Measurements from ENCODE around the gene GPATCH2. TPM values are rescaled to one million over a fixed set of nuclear protein-coding genes. Genes with fewer than 3 reads are reported as not detected.

The GPATCH2 gene
- 10 to 100 TPM in 11 of 12 donors, not detected in 1; 10.0 to 18.5 (median 14.5) TPM for polyA plus RNA-seq (ENCODE audit: insufficient read length in 12 of 12)
- long read RNA-seq, donor 1, partial matches to known transcripts, result 21 of 23 reads
- long read RNA-seq, donor 1, other reads (novel, unspliced or antisense), result 0 of 23 reads
- long read RNA-seq, donor 2, full-length matches to known transcripts, result 4 of 4 reads
- long read RNA-seq, donor 2, partial matches to known transcripts, result 0 of 4 reads
- long read RNA-seq, donor 2, other reads (novel, unspliced or antisense), result 0 of 4 reads
- long read RNA-seq, donor 3, partial matches to known transcripts, result 0 of 1 reads
- long read RNA-seq, donor 3, other reads (novel, unspliced or antisense), result 0 of 1 reads
- long read RNA-seq, donor 4, result 0 reads
- long read RNA-seq, donor 5, partial matches to known transcripts, result 0 of 2 reads
- long read RNA-seq, donor 5, other reads (novel, unspliced or antisense), result 0 of 2 reads
- long read RNA-seq, donor 6, full-length matches to known transcripts, result 1 of 1 reads
- long read RNA-seq, donor 6, partial matches to known transcripts, result 0 of 1 reads
- long read RNA-seq, donor 6, other reads (novel, unspliced or antisense), result 0 of 1 reads
- long read RNA-seq, donor 7, partial matches to known transcripts, result 0 of 1 reads
- long read RNA-seq, donor 7, other reads (novel, unspliced or antisense), result 0 of 1 reads
- long read RNA-seq, donor 8, full-length matches to known transcripts, result 4 of 10 reads
- long read RNA-seq, donor 8, partial matches to known transcripts, result 6 of 10 reads
- long read RNA-seq, donor 8, other reads (novel, unspliced or antisense), result 0 of 10 reads
- long read RNA-seq, donor 9, result 0 reads
- long read RNA-seq, donor 10, partial matches to known transcripts, result 0 of 1 reads
- long read RNA-seq, donor 10, other reads (novel, unspliced or antisense), result 0 of 1 reads
- long read RNA-seq, donor 11, partial matches to known transcripts, result 0 of 1 reads
- long read RNA-seq, donor 11, other reads (novel, unspliced or antisense), result 0 of 1 reads

GRCh38 chr1:217630711-217631591 is at the start of gene GPATCH2, which contains the start of gene SPATA17:
Gene GPATCH2, minus strand, starts transcription at chr1:217631090. Its CDS starts 119 bp downstream, at chr1:217630971.
Gene SPATA17, plus strand, starts transcription at chr1:217631344. Its CDS starts 35 bp downstream, at chr1:217631379.
- DNase-seq, result peak; percentile 94

GRCh38 chr1:217674028-217674729 is 43.3 kb upstream of the GPATCH2 start:
- DNase-seq, result no peak

GRCh38 chr1:217673387-217673786 is 42.5 kb upstream of the GPATCH2 start:
- no peak for DNase-seq

DNA sequence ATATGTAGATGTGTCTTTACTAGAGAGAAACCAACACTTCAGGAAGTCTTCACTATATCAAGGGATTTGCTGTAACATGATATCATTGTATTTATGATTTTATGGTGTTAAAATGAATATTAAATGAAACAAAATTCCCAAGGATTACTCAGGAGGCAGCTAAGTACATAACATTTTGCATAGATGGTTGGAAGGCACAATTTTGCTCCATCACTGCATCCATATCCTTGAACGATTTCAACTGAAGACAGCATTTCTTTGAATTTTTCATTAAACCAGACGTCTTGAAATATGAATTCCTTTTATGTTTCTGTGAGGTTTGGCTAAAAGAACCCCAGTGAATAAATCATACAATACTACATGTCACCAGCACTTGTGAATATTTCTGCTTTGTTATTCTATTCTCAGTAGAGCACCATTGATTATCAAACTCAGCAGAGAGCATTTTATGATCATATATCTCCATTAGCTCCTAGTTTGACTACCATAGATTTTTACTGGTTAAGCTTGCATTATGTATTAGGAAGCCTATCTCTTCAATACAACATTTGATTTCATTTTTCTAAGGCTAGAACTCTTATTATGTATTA is 37.6 kb upstream of the GPATCH2 start:
- DNase-seq, result no peak

DNA sequence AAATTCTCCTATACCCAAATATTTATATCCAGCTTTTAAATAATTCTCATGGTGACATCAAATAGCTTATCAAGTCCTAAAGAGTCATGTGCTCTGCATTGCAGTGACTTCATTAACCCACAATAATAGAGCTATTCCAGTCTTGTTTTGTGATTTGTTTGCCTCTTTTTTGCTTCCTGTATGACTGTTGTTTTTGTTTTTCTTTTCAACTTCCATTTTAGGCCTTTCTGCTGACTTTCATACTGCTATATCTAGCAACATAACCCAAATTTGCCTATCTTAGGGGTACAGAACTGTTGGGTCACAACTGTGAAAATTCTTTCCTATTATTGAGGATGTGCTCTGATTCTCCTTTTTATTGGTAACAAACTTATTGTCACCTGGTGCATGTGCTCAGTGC is 30.5 kb upstream of the GPATCH2 start:
- no peak for DNase-seq

DNA sequence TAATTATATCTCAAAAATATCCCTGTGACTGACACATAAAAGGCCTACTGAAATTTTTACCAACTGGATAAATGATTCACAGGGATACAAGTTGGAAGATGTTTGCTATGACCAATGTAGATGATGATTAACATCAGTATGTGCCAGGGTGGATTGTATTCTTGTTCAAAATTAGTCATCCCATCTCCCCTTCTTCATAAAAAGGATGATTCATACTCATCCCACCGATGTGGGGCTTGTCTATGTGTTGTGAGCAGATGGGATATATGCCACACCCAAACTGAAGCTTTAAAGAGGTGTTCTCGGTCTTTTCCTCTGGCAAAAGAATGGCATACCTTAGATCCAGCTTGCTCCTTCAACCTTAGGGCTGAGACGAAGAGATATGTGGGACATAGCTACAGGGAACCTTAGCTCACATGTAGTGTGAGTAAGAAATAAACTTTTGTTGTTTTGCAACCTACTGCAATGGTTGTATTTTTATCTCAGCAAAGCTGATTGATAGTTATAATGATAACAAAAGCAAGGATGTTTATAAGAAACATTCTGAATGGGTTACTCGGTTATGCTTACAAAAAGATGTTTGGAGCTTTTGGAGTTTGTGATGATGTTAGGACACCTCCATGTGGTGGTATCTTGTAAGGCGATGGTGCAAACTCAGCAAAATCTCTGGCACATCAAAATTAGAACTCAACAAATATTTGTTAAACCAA is 29.6 kb upstream of the GPATCH2 start:
- no peak for DNase-seq

GRCh38 chr1:217650674-217651073 is 19.8 kb upstream of the GPATCH2 start:
- DNase-seq, result no peak

DNA sequence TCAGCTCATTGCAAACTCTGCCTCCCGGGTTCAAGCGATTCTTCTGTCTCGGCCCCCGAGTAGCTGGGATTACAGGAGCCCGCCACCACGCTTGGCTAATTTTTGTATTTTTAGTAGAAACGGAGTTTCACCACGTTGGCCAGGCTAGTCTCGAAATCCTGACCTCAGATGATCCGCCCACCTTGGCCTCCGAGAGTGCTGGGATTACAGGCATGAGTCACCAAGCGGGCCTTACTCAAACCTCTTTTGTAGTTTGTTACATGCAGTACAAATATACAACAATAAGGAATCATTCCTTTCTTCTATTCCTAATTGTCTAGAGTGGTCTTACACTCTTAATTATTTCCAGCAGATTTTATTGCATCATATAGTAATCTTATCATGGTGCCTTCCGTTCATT is 16.9 kb upstream of the GPATCH2 start:
- DNase-seq, result no peak

- no peak for DNase-seq
Observed at GRCh38 chr1:217642455-217642854, 11.6 kb upstream of the GPATCH2 start.

DNA sequence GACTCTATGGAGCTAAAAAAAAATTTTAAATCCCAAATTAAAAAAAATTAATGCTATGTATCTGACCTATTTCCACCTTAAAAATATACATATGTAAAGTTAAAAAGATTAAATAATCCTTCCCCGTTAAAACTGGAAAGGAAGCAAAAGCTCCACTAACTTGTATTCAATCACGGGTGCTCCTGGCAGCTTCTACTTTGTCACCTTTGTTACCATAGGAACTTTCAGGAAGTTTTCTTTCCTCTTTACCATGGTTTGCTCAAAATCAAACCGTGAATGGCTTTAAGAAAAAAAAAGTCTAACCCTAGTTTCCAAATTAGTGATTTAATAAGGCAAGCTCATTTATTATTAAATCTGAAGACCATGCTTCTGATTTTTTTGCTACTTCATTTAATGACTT is 3.5 kb downstream of the GPATCH2 start:
- no peak for DNase-seq

- no peak for DNase-seq
Observed at GRCh38 chr1:217626321-217626720, 4.6 kb downstream of the GPATCH2 start.

DNA sequence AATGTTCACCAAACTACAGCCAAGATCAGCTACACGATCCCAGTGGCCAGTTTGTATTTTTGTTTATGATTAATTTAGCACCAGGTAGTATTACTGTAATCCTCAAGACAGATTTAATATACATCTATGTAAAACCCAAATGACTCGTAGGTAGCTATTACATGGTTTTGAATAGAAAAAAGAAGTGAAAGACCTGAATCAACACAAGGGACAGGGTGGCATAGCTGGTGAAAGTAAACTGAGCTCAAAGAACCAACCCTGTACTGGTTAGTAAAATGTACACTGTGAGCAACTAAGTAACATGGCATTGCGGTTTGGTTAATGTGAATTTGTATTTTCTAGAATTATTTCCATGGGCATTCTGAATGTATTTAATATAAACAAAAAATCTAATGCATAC is 8.8 kb downstream of the GPATCH2 start:
- no peak for DNase-seq

GRCh38 chr1:217620814-217621213 is 10.1 kb downstream of the GPATCH2 start:
- no peak for DNase-seq

GRCh38 chr1:217617126-217617525 is 13.8 kb downstream of the GPATCH2 start:
- DNase-seq, result no peak

DNA sequence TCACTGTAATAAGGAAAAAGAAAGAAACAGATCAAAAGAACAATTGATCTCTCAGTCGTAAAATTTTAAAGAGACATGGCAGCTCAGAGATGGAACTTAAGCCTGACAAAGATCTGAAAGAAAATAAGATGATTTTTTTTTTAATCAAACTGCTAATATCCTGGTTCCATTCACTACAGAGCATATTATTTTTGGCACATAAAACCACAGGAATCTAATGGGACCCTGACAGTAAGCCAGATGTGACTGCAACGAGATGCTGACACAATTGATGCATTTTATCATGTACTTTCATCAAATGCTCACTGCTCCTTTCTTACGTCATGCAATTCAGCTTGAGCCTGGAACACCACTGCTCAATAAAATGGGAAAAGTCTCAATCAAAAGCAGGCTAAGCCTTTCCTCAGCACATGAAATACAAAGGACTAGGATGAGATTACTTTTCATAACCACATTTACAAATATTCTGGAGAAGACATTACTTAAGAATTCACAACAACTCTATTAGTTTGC is 16.6 kb downstream of the GPATCH2 start:
- no peak for DNase-seq

DNA sequence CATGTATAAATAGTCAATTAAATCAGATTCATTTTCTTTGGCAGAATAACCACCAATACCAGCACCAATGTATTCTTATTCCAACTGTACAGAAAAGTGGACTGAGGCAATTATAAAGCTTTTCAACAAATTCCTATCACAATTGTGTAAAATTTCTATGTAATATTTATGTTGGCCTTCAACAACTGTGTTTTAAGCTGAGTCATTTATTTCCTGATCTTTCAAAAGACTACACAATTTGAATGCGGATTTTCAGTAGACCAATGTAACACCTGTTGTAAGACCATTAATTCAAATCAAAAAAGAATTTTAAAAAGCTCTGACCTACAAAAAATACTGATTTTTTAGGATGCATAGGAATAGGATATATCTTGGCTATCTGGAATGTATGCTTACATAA is 25.5 kb downstream of the GPATCH2 start:
- DNase-seq, result no peak

- no peak for DNase-seq
Observed at GRCh38 chr1:217602380-217602779, 28.5 kb downstream of the GPATCH2 start.

DNA sequence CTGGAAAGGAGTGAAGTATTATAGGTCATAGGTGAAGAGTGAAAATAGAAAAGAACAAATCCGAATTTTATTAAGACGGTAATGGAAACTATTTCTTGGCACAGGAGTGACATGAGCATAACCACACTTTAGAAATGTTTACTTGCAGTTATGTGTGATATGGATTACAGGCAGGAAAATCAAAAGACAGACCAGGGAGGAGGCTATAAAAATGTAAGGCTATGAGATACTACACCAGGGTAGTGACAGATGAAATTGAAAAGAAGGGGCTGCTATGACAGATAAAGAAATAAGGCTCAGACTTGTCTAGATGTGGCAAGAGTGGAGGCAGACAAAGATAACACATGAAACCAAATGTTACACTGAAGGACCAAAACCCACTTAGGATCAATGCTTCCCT is 31.7 kb downstream of the GPATCH2 start:
- no peak for DNase-seq

DNA sequence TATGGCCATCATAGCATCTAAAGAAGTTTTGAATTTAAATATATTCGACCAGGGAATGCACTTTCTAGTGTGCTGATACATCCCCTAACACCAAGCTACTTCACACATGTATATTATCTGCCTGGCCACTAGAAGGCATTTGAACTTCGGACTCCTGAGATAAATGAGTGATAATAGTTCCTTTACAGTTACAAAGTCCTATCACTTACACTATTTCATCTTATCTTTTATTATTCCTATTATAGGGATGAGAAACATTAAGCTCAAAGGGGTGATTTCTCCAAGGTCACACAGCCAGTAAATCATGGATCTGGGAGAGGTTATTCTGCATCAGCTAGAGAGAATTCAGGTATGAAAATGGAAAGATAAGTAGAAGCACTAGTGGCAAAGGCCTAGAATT is 40.3 kb downstream of the GPATCH2 start:
- DNase-seq, result no peak

GRCh38 chr1:217586586-217586985 is 44.3 kb downstream of the GPATCH2 start:
- DNase-seq, result no peak

Data from muscle of arm (tissue), 14 donors.